Breast epithelium (tissue), 3 donors: ENCODE data around the gene ANKRD53.

Experiments used
- CTCF ChIP-seq, 3 donors: fragments of 450-650 bp; IDR thresholded peaks; one replicate each; pipeline ENCODE4 v1.5.1; 2016 to 2017; ENCODE audit warnings: antibody characterized with exemption in 3 of 3, mild to moderate bottlenecking in 3 of 3, moderate library complexity in 3 of 3
- POLR2A ChIP-seq: fragments of 450-650 bp; IDR thresholded peaks from one replicate; pipeline ENCODE4 v1.6.1; 2016; ENCODE audit warnings: antibody characterized with exemption, mild to moderate bottlenecking, moderate library complexity

- no peak for TF ChIP-seq CTCF (IDR thresholded peaks at IDR 0.05)
- TF ChIP-seq POLR2A: no peak
Observed at GRCh38 chr2:70964133-70964532, 14.3 kb upstream of the ANKRD53 start.
